ENCODE data around the gene SERINC3.

The SERINC3 gene

GRCh38 chr20:44481719-44482416, 40.0 kb downstream of the SERINC3 start:
- POLR2A ChIA-PET = no interaction called here
- TF ChIP-seq CTCF (IDR thresholded peaks at IDR 0.05; ENCODE audit: insufficient read depth, low read length, missing control alignments) = no peak
- CTCF ChIA-PET = no interaction called here
- no peak for DNase-seq (ENCODE audit: low read depth, low spot score)
- no peak overlapping the region for H3K4me3 ChIP-seq (ENCODE audit: low read depth, low read length)

GRCh38 chr20:44480097-44480496, 41.8 kb downstream of the SERINC3 start:
- CTCF ChIA-PET = interaction anchor here (0.6 to 1.7 kb wide), 4 partner anchors 9 to 267 kb away, joined by 3 to 4 read pairs (median 4); no protein-coding TSS in a partner anchor
- DNase-seq (ENCODE audit: low read depth, low spot score) = no peak
- no peak for TF ChIP-seq CTCF (IDR thresholded peaks at IDR 0.05; ENCODE audit: insufficient read depth, low read length, missing control alignments)
- POLR2A ChIA-PET = no interaction called here
- H3K4me3 ChIP-seq (ENCODE audit: low read depth, low read length) = no peak overlapping the region

DNA sequence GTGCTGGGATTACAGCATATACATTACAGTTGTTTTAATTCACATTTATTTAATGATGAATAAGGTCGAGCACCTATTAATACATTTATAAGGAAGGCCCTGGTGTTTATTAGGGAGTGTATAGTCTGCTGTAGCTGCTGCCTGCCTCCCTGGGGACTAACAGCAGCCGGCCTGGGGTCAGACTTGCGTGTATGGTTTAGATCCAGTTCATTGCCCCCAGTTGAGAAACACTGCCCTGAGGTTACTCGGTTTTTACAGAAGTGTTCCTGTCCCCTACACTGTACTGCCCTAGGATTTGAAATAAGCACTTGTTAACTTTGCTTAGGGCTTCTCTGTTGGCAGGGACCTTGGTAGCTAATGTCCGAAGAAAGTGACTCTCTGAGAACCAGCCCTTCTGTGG, 42.2 kb downstream of the SERINC3 start:
- CTCF ChIA-PET = interaction anchor here (1.2 to 1.7 kb wide), 3 partner anchors 8 to 264 kb away, joined by 3 to 4 read pairs (median 4); no protein-coding TSS in a partner anchor
- no peak for TF ChIP-seq CTCF (IDR thresholded peaks at IDR 0.05; ENCODE audit: insufficient read depth, low read length, missing control alignments)
- no peak for DNase-seq (ENCODE audit: low read depth, low spot score)
- no peak overlapping the region for H3K4me3 ChIP-seq (ENCODE audit: low read depth, low read length)
- POLR2A ChIA-PET = no interaction called here

DNA sequence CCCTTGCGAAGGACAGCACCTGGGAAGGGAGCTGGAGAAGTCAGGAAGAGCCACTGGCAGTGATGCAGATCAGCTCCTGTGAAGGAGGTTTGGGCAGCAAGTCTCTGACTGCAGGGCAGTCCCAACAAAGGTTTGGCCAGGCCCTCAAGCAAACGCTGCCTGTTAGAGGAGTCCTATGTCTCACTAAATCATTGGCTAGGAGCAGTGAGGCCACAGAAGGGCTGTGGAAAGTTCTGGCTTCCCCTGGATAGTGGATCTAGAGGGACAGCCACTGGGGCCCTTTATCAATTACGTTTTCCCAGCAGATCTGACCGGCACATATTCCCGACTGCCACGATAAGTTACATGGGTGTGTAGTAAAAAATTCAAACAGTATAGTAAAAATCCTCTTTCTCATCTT, 43.7 kb downstream of the SERINC3 start:
- ChIA-PET POLR2A (no interaction called here), CTCF (interaction anchor here (0.9 to 2.9 kb wide), 4 partner anchors 14 to 261 kb away, joined by 3 to 9 read pairs (median 6); no protein-coding TSS in a partner anchor)
- no peak for DNase-seq (ENCODE audit: low read depth, low spot score)
- no peak for TF ChIP-seq CTCF (IDR thresholded peaks at IDR 0.05; ENCODE audit: insufficient read depth, low read length, missing control alignments)
- no peak overlapping the region for H3K4me3 ChIP-seq (ENCODE audit: low read depth, low read length)

DNA sequence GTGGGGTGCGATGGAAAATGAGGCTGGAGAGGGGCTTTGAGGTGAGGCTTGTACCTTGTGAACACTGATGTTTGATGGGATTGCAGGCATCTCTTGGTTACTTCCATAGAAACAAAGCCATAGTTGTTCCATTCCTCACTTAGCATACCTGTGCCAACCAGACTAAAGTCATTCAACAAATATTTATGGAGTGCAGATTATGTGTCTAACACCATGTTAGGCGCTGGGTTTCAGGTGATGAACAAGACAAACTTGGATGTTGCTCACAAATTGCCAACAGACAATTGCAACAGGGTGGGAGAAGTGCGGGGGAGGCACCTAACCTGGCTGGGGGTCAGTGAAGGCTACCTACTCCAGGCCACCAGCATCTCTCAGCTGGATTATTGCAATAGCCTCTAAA, 44.7 kb downstream of the SERINC3 start:
- ChIA-PET CTCF (interaction anchor here (0.9 to 3.2 kb wide), 7 partner anchors 15 to 260 kb away, joined by 3 to 30 read pairs (median 6); partner anchors contain the start of gene FITM2), POLR2A (interaction anchor here (2.0 kb wide), 1 partner anchor 18 kb away, joined by 6 read pairs; no protein-coding TSS in a partner anchor)
- no peak for DNase-seq (ENCODE audit: low read depth, low spot score)
- no peak for TF ChIP-seq CTCF (IDR thresholded peaks at IDR 0.05; ENCODE audit: insufficient read depth, low read length, missing control alignments)
- H3K4me3 ChIP-seq (ENCODE audit: low read depth, low read length) = no peak overlapping the region

DNA sequence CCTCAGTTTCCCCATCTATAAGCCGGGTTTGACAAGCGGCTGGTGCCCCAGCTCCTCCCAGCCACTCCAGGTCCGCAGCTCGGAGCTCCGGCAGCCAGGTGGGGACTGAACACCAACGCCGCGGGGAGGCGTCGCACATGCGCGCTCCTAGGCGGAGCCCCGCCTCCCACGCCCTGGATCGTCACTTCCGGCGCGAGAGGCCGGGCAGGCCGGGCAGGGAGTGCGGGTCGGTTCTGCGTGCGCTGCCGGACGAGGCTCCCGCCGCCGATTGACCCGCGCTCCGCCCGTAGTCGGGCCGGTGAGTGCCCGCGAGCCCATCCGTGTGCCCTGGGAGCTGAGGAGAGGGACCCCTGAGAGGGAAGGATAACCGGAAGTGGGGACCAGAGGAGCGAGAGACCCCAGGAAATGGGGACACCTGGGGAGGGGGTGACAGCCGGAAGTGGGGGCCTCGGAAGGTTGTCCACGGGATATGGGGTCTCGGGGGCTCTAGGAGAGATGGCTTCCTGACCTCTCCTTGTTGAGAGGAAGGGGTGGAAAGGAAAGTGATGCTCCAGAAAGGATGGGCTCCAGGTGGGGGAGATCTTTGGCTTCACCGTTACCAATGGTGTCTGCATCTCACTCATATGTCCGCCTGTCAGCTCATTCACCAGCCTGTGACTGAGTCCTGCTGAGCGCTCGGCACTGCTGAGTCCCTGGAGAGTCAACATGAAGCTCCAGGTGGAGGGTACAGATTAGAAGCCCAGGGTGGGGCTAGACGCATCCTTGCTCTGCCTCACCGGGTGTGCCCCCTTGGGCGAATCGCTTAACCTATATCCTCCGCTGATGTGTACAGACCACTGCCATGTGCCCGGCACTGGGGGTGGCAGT, 45.9 kb downstream of the SERINC3 start, which contains the start of gene TTPAL:
Gene TTPAL, plus strand, starts transcription at position 181 of the 867 bp plus-strand sequence. CDS start 4,126 bp downstream, outside the sequence.
- ChIA-PET CTCF (interaction anchor here (0.8 to 3.2 kb wide), 19 partner anchors 14 to 262 kb away, joined by 3 to 30 read pairs (median 3); partner anchors contain the start of gene FITM2), POLR2A (interaction anchor here (0.6 to 2.0 kb wide), 4 partner anchors 19 to 165 kb away, joined by 3 to 6 read pairs (median 4); partner anchors contain the start of gene FITM2)
- H3K4me3 ChIP-seq (ENCODE audit: low read depth, low read length) = peak within 1 kb of the TSS; percentile 96
- peak; percentile 50 for TF ChIP-seq CTCF (IDR thresholded peaks at IDR 0.05; ENCODE audit: insufficient read depth, low read length, missing control alignments)
- DNase-seq (ENCODE audit: low read depth, low spot score) = no peak
